GM18873 (cell line): Measurements from ENCODE around the gene SH3BP4.

ENCODE experiments used
- ATAC-seq: cut with Tn5 transposase; IDR thresholded peaks from one replicate; pipeline ENCODE4 v1.9.1; 2021; ENCODE audit warnings: mild to moderate bottlenecking, moderate library complexity, moderate number of reproducible peaks; ENCODE audit not compliant: unreplicated experiment, low FRiP score

Gene SH3BP4

GRCh38 chr2:234994438-234995321 lies 42.9 kb downstream of the SH3BP4 start:
- ATAC-seq: no peak

GRCh38 chr2:234995332-234996068 lies 43.7 kb downstream of the SH3BP4 start:
- ATAC-seq: no peak

- no peak for ATAC-seq
These were observed 44.5 kb downstream of the SH3BP4 start for GRCh38 chr2:234996069-234996940.

- no peak for ATAC-seq
These were observed 45.1 kb downstream of the SH3BP4 start for GRCh38 chr2:234996941-234997270.

GRCh38 chr2:234997389-234997788 lies 45.6 kb downstream of the SH3BP4 start:
- ATAC-seq: no peak

GRCh38 chr2:234998404-234999211 lies 46.8 kb downstream of the SH3BP4 start:
- no peak for ATAC-seq

- ATAC-seq: no peak
These were observed 48.1 kb downstream of the SH3BP4 start for GRCh38 chr2:234999740-235000425.

- no peak for ATAC-seq
These were observed 48.8 kb downstream of the SH3BP4 start for GRCh38 chr2:235000426-235001236.

- ATAC-seq: no peak
These were observed 49.7 kb downstream of the SH3BP4 start for GRCh38 chr2:235001237-235002133.

GRCh38 chr2:235002198-235003095 lies 50.6 kb downstream of the SH3BP4 start:
- no peak for ATAC-seq

- ATAC-seq: no peak
These were observed 51.4 kb downstream of the SH3BP4 start for GRCh38 chr2:235003096-235003775.

GRCh38 chr2:235004329-235004903 lies 52.6 kb downstream of the SH3BP4 start:
- no peak for ATAC-seq

- no peak for ATAC-seq
These were observed 53.2 kb downstream of the SH3BP4 start for GRCh38 chr2:235005023-235005422.

GRCh38 chr2:235005603-235006259 lies 53.9 kb downstream of the SH3BP4 start:
- ATAC-seq: no peak

GRCh38 chr2:235006461-235006860 lies 54.6 kb downstream of the SH3BP4 start:
- ATAC-seq: no peak
